HG02588 (cell line): Measurements from ENCODE around the gene OGT.
"Not testable (repeated sequence)": the region's sequence is repeated elsewhere in the genome, so short reads cannot be mapped to it uniquely, and the experiment has no call there.

Experiments
- ATAC-seq: cut with Tn5 transposase; IDR thresholded peaks from one replicate; pipeline ENCODE4 v1.9.1; 2021; ENCODE audit warnings: mild to moderate bottlenecking, moderate library complexity; ENCODE audit not compliant: unreplicated experiment

The OGT gene

GRCh38 chrX:71532753-71533425 lies at the start of gene OGT:
Gene OGT, plus strand, starts transcription at chrX:71533104. Its CDS starts 196 bp downstream, at chrX:71533300.
- ATAC-seq: peak; percentile 75

GRCh38 chrX:71487814-71488213 lies 45.1 kb upstream of the OGT start:
- ATAC-seq: no peak

GRCh38 chrX:71489540-71489939 lies 43.4 kb upstream of the OGT start:
- ATAC-seq: no peak

- ATAC-seq: no peak
These were observed 40.5 kb upstream of the OGT start for GRCh38 chrX:71492231-71493065.

GRCh38 chrX:71493111-71493613 lies 39.7 kb upstream of the OGT start:
- no peak for ATAC-seq

GRCh38 chrX:71495979-71496378 lies 36.9 kb upstream of the OGT start:
- not testable (repeated sequence) for ATAC-seq

- no peak for ATAC-seq
These were observed 36.4 kb upstream of the OGT start for GRCh38 chrX:71496476-71496875.

GRCh38 chrX:71502080-71502479 lies 30.8 kb upstream of the OGT start:
- not testable (repeated sequence) for ATAC-seq

- ATAC-seq: no peak
These were observed 28.6 kb upstream of the OGT start for GRCh38 chrX:71504346-71504745.

GRCh38 chrX:71509289-71509688 lies 23.6 kb upstream of the OGT start:
- ATAC-seq: no peak

- ATAC-seq: no peak
These were observed 22.7 kb upstream of the OGT start for GRCh38 chrX:71510161-71510560.

- ATAC-seq: not testable (repeated sequence)
These were observed 19.2 kb upstream of the OGT start for GRCh38 chrX:71513731-71514130.

- peak; percentile 53 for ATAC-seq
These were observed 18.4 kb upstream of the OGT start for GRCh38 chrX:71514367-71515037.

- ATAC-seq: no peak
These were observed 17.9 kb upstream of the OGT start for GRCh38 chrX:71515038-71515396.

GRCh38 chrX:71525316-71525715 lies 7.6 kb upstream of the OGT start:
- ATAC-seq: no peak

GRCh38 chrX:71532078-71532752 lies 689 bp upstream of the OGT start:
- ATAC-seq: peak; percentile 15

GRCh38 chrX:71533516-71533850 lies 579 bp downstream of the OGT start:
- ATAC-seq: no peak

- ATAC-seq: no peak
These were observed 1.1 kb downstream of the OGT start for GRCh38 chrX:71533851-71534561.

- ATAC-seq: no peak
These were observed 2.1 kb downstream of the OGT start for GRCh38 chrX:71534773-71535544.

- ATAC-seq: no peak
These were observed 3.4 kb downstream of the OGT start for GRCh38 chrX:71536285-71536684.
